IMR-90 (cell line): ENCODE results near the gene WNT2B. TPM values are rescaled to one million over a fixed set of nuclear protein-coding genes. Genes with fewer than 3 reads are reported as not detected.

Source experiments
- ATAC-seq: fragments of 200-7000 bp; cut with Tn5 transposase; 2 replicates; pipeline ENCODE4 v1.9.1; 2020; ENCODE audit warnings: low read depth, mild to moderate bottlenecking, moderate library complexity
- BruUV-seq: library from RNA; stranded (reverse); fragments of 400-500 nt; replicated peaks from 2 replicates; lab custom pipeline; 2021; lab: Mats Ljungman, UMichigan
- CTCF ChIA-PET: fragments of 300-600 bp; formaldehyde crosslinking; extraction: SDS; loops from one replicate; lab custom pipeline; 2021; ENCODE audit warnings: antibody characterized with exemption; lab: Yijun Ruan, JAX
- POLR2A ChIA-PET: fragments of 300-600 bp; sonication (Branson Sonifier 250); formaldehyde crosslinking; loops from one replicate; lab custom pipeline; 2022; ENCODE audit warnings: antibody characterized with exemption; ENCODE audit not compliant: unreplicated experiment; lab: Charles Lee
- DNase-seq: peaks from one replicate; pipeline ENCODE4 v3.0.0; 2013
- H2AFZ ChIP-seq: replicated peaks from 2 replicates; pipeline ENCODE3; 2013; ENCODE audit warnings: low read length, mild to moderate bottlenecking; ENCODE audit not compliant: poor library complexity
- H2AK5ac ChIP-seq: 2 replicates; pipeline ENCODE4 v1.6.1; 2013; ENCODE audit warnings: low read depth, low read length, inconsistent platforms
- H2AK9ac ChIP-seq: replicated peaks from 2 replicates; pipeline ENCODE3; 2013; ENCODE audit warnings: mild to moderate bottlenecking, low read depth, low read length, moderate library complexity; ENCODE audit not compliant: poor library complexity
- H2BK120ac ChIP-seq: 2 replicates; pipeline ENCODE4 v1.6.1; 2013; ENCODE audit warnings: low read depth, low read length, inconsistent platforms
- H2BK15ac ChIP-seq: 3 replicates; pipeline ENCODE4 v1.6.1; 2013; ENCODE audit warnings: low read depth, low read length, inconsistent platforms
- H2BK20ac ChIP-seq: 2 replicates; pipeline ENCODE4 v1.6.1; 2013; ENCODE audit warnings: low read depth, mild to moderate bottlenecking, inconsistent platforms, low read length, moderate library complexity
- H2BK5ac ChIP-seq: 2 replicates; pipeline ENCODE4 v1.6.1; 2013; ENCODE audit warnings: mild to moderate bottlenecking, low read depth, low read length, inconsistent platforms; ENCODE audit not compliant: poor library complexity, severe bottlenecking
- H3K14ac ChIP-seq: replicated peaks from 2 replicates; pipeline ENCODE4 v1.6.1; 2013; ENCODE audit warnings: low read depth, low read length, inconsistent platforms
- H3K18ac ChIP-seq: 2 replicates; pipeline ENCODE4 v1.6.1; 2013; ENCODE audit warnings: low read depth, low read length, control low read depth
- H3K23ac ChIP-seq: 2 replicates; pipeline ENCODE4 v1.6.1; 2013; ENCODE audit warnings: low read depth, low read length, inconsistent platforms
- H3K27ac ChIP-seq: 2 replicates; pipeline ENCODE4 v1.5.1; 2013; ENCODE audit warnings: mild to moderate bottlenecking, control low read depth, low read length; ENCODE audit not compliant: insufficient read depth
- H3K27me3 ChIP-seq: 2 replicates; pipeline ENCODE4 v1.6.1; 2013; ENCODE audit warnings: low read length; ENCODE audit not compliant: control insufficient read depth, insufficient read depth
- H3K36me3 ChIP-seq: 2 replicates; pipeline ENCODE4 v1.6.1; 2013; ENCODE audit warnings: low read length, mixed read lengths; ENCODE audit not compliant: control insufficient read depth, insufficient read depth
- H3K4ac ChIP-seq: 2 replicates; pipeline ENCODE4 v1.6.1; 2013; ENCODE audit warnings: low read depth, low read length, inconsistent platforms
- H3K4me1 ChIP-seq: 2 replicates; pipeline ENCODE4 v1.6.1; 2013; ENCODE audit warnings: low read length, mixed read lengths; ENCODE audit not compliant: control insufficient read depth, insufficient read depth
- H3K4me2 ChIP-seq: 2 replicates; pipeline ENCODE4 v1.6.1; 2013; ENCODE audit warnings: low read depth, mild to moderate bottlenecking, control low read depth, low read length, moderate library complexity
- H3K4me3 ChIP-seq: 2 replicates; pipeline ENCODE4 v1.5.1; 2013; ENCODE audit warnings: low read depth, mild to moderate bottlenecking, control low read depth, low read length, moderate library complexity; ENCODE audit not compliant: insufficient read depth
- H3K56ac ChIP-seq: 2 replicates; pipeline ENCODE4 v1.6.1; 2013; ENCODE audit warnings: low read length, inconsistent platforms; ENCODE audit not compliant: insufficient read depth; ENCODE audit errors: extremely low read depth
- H3K79me1 ChIP-seq, 2 experiments: 2 replicates each; pipeline ENCODE4 v1.6.1; 2013; ENCODE audit warnings: low read length in 2 of 2, inconsistent platforms in 1 of 2, low read depth in 1 of 2
- H3K9ac ChIP-seq: 2 replicates; pipeline ENCODE4 v1.6.1; 2013; ENCODE audit warnings: low read depth, low read length, control low read depth
- H3K9me1 ChIP-seq: 2 replicates; pipeline ENCODE4 v1.6.1; 2013; ENCODE audit warnings: low read length, inconsistent platforms; ENCODE audit not compliant: insufficient read depth
- H3K9me3 ChIP-seq: 2 replicates; pipeline ENCODE4 v1.6.1; 2013; ENCODE audit warnings: low read length; ENCODE audit not compliant: control insufficient read depth, insufficient read depth
- H4K20me1 ChIP-seq: 2 replicates; pipeline ENCODE4 v1.6.1; 2013; ENCODE audit warnings: low read length, inconsistent platforms; ENCODE audit not compliant: insufficient read depth
- H4K5ac ChIP-seq: 2 replicates; pipeline ENCODE4 v1.6.1; 2013; ENCODE audit warnings: mild to moderate bottlenecking, low read depth, low read length, control low read depth
- H4K8ac ChIP-seq, 2 experiments: 2 replicates each; pipeline ENCODE4 v1.6.1; 2013; ENCODE audit warnings: low read depth in 2 of 2, low read length in 2 of 2, control low read depth in 1 of 2, inconsistent platforms in 1 of 2
- H4K91ac ChIP-seq: 2 replicates; pipeline ENCODE4 v1.6.1; 2013; ENCODE audit warnings: low read depth, low read length, inconsistent platforms; ENCODE audit not compliant: insufficient read depth
- BHLHE40 ChIP-seq: fragments of 150-350 bp; IDR thresholded peaks from 2 replicates; pipeline ENCODE4 v1.6.1; 2016; ENCODE audit warnings: mild to moderate bottlenecking, low read depth, low read length
- CEBPB ChIP-seq: IDR thresholded peaks from 2 replicates; pipeline ENCODE4 v1.6.1; 2012; ENCODE audit warnings: low read depth, low read length, improper control_type of control experiment
- CHD1 ChIP-seq: IDR thresholded peaks from 2 replicates; pipeline ENCODE4 v1.6.1; 2012; ENCODE audit warnings: low read depth, low read length, improper control_type of control experiment
- MAZ ChIP-seq: IDR thresholded peaks from 2 replicates; pipeline ENCODE4 v1.6.1; 2012; ENCODE audit warnings: low read depth, mild to moderate bottlenecking, low read length, improper control_type of control experiment, moderate library complexity, borderline replicate concordance
- MXI1 ChIP-seq: IDR thresholded peaks from 2 replicates; pipeline ENCODE4 v1.6.1; 2012; ENCODE audit warnings: low read depth, mild to moderate bottlenecking, low read length, moderate library complexity, borderline replicate concordance
- POLR2A ChIP-seq: IDR thresholded peaks from 2 replicates; pipeline ENCODE4 v1.6.1; 2012; ENCODE audit warnings: mild to moderate bottlenecking, low read depth, low read length
- RCOR1 ChIP-seq: IDR thresholded peaks from 2 replicates; pipeline ENCODE4 v1.6.1; 2012; ENCODE audit warnings: mild to moderate bottlenecking, low read length, improper control_type of control experiment; ENCODE audit not compliant: insufficient replicate concordance
- RFX5 ChIP-seq: IDR thresholded peaks from 2 replicates; pipeline ENCODE4 v1.8.0; 2012; ENCODE audit warnings: low read depth, mild to moderate bottlenecking, low read length, moderate library complexity
- SMC3 ChIP-seq: fragments of 150-350 bp; IDR thresholded peaks from 2 replicates; pipeline ENCODE4 v1.6.1; 2016; ENCODE audit warnings: low read depth, mild to moderate bottlenecking, antibody characterized with exemption, low read length, moderate library complexity
- USF2 ChIP-seq: fragments of 150-350 bp; IDR thresholded peaks from 2 replicates; pipeline ENCODE4 v1.6.1; 2017; ENCODE audit warnings: mild to moderate bottlenecking, antibody characterized with exemption, low read length, low read depth
- whole genome bisulfite sequencing, 2 experiments: methylation state at CpG; one replicate each; pipeline versions ENCODE4 v1.1.5 to v1.1.7; 2013; ENCODE audit warnings: missing lambda C conversion rate in 2 of 2; ENCODE audit not compliant: insufficient read length in 1 of 2; ENCODE audit errors: extremely low coverage in 2 of 2; 5-methylcytosine and 5-hydroxymethylcytosine counted together
- dilution Hi-C: fragments of 300-500 bp; cut with HindIII; formaldehyde crosslinking; loops from one replicate; pipeline ENCODE4 v1.14.3; 2018; ENCODE audit warnings: low sequenced_read_pairs; ENCODE audit not compliant: unreplicated experiment
- in situ Hi-C: fragments of 300-500 bp; cut with MboI; formaldehyde crosslinking; loops from 3 replicates; pipeline ENCODE4 v1.14.3; 2019; ENCODE audit warnings: low sequenced_read_pairs, inconsistent platforms, mixed read lengths
- intact Hi-C: fragments of 100-400 bp; cut with micrococcal nuclease; formaldehyde crosslinking; loops from 2 replicates; pipeline ENCODE4 v1.10.0; 2022
- polyA plus RNA-seq, 3 experiments: library from polyadenylated mRNA; depleted of rRNA; stranded (reverse); fragments of >200 nt; gene quantifications; 2 replicates each; pipeline ENCODE4 v1.2.3, GENCODE V29; 2012; ENCODE audit warnings: low replicate concordance in 1 of 3
- total RNA-seq: library from RNA; depleted of rRNA; stranded (reverse); fragments of >200 nt; gene quantifications from 2 replicates; pipeline ENCODE4 v1.2.3, GENCODE V29; 2012
- TF ChIP-seq, protein P1 (sequence below): conservative IDR thresholded peaks from 2 replicates; pipeline ENCODE4 v1.5.1; 2012; ENCODE audit warnings: mild to moderate bottlenecking, low read depth, low read length, improper control_type of control experiment

Gene WNT2B
- total and polyA plus RNA-seq, 2 of the 4 experiments (the other 2 are of a cell fraction), result 0.50 to 0.54 TPM

GRCh38 chr1:112524986-112525385 is 16.2 kb downstream of the WNT2B start:
- ChIA-PET CTCF (no interaction called here), POLR2A (no interaction called here)
- Histone ChIP-seq H4K20me1 (peaks cover 6% of the 10 kb centered on the region; the same call in 1 of the 2 replicates), H4K91ac (no peak overlapping the region), H3K27ac (no peak overlapping the region), H3K79me1 (peaks cover 0 to 3% of the 10 kb centered on the region in 2 experiments; a peak in 1 of 4 replicates), H3K9me1 (peaks cover 24% of the 10 kb centered on the region), H3K56ac (no peak overlapping the region), H2BK120ac (no peak overlapping the region), H3K18ac (no peak overlapping the region), H2AK5ac (peak overlapping the region; percentile 54), H2BK5ac (no peak overlapping the region), H3K36me3 (peaks cover 12% of the 10 kb centered on the region), H2AFZ (no peak overlapping the region), H3K9ac (no peak overlapping the region), H3K23ac (no peak overlapping the region), H3K9me3 (no peaks in the 10 kb centered on the region), H3K4ac (no peak overlapping the region), H3K4me3 (no peak overlapping the region), H2BK15ac (no peak overlapping the region), H4K8ac (no peak overlapping the region), H2AK9ac (no peak overlapping the region), H3K4me2 (no peak overlapping the region), H2BK20ac (no peak overlapping the region), H3K14ac (no peak overlapping the region), H4K5ac (no peak overlapping the region), H3K4me1 (peaks cover 36% of the 10 kb centered on the region), H3K27me3 (peaks cover 2% of the 10 kb centered on the region; the same call in 1 of the 2 replicates)
- no TSS peak for BruUV-seq
- in situ Hi-C loops, result no loop called here
- WGBS, 2 experiments, result 86% methylated on average over 1 of the region's 1 CpG; no CpG with 5 or more reads in 1 of the 2 experiments
- no peak for ATAC-seq
- dilution Hi-C loops, result no loop called here
- TF ChIP-seq CEBPB (no peak), RFX5 (no peak), POLR2A (no peak), SMC3 (no peak), CHD1 (no peak), BHLHE40 (no peak), USF2 (no peak), MAZ (no peak), MXI1 (no peak), RCOR1 (no peak)
- TF ChIP-seq, protein P1, sequence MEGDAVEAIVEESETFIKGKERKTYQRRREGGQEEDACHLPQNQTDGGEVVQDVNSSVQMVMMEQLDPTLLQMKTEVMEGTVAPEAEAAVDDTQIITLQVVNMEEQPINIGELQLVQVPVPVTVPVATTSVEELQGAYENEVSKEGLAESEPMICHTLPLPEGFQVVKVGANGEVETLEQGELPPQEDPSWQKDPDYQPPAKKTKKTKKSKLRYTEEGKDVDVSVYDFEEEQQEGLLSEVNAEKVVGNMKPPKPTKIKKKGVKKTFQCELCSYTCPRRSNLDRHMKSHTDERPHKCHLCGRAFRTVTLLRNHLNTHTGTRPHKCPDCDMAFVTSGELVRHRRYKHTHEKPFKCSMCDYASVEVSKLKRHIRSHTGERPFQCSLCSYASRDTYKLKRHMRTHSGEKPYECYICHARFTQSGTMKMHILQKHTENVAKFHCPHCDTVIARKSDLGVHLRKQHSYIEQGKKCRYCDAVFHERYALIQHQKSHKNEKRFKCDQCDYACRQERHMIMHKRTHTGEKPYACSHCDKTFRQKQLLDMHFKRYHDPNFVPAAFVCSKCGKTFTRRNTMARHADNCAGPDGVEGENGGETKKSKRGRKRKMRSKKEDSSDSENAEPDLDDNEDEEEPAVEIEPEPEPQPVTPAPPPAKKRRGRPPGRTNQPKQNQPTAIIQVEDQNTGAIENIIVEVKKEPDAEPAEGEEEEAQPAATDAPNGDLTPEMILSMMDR, result no peak
- intact Hi-C loops, result no loop called here
- DNase-seq, result no peak
